H9 (cell line): ENCODE measurements around the gene DISP3. TPM values are rescaled to one million over a fixed set of nuclear protein-coding genes. Genes with fewer than 3 reads are reported as not detected.

Experiments
- DNase-seq: peaks from one replicate; pipeline ENCODE4 v3.0.0-alpha.2; 2017
- H2AFZ ChIP-seq: one replicate; pipeline ENCODE4 v1.6.1; 2013; ENCODE audit warnings: mild to moderate bottlenecking, low read length, control low read depth, moderate library complexity
- H2AK5ac ChIP-seq: 2 replicates; pipeline ENCODE4 v1.6.1; 2013; ENCODE audit warnings: low read length, control low read depth, mixed read lengths; ENCODE audit not compliant: insufficient read length
- H2BK120ac ChIP-seq: one replicate; pipeline ENCODE4 v1.6.1; 2013; ENCODE audit warnings: low read depth, mild to moderate bottlenecking, low read length, control low read depth, inconsistent platforms; ENCODE audit not compliant: poor library complexity, severe bottlenecking
- H2BK12ac ChIP-seq: 2 replicates; pipeline ENCODE4 v1.6.1; 2013; ENCODE audit warnings: low read length, control low read depth, mixed read lengths, low read depth; ENCODE audit not compliant: insufficient read length
- H2BK15ac ChIP-seq: 2 replicates; pipeline ENCODE4 v1.6.1; 2013; ENCODE audit warnings: low read depth, low read length, control low read depth
- H2BK20ac ChIP-seq: one replicate; pipeline ENCODE4 v1.6.1; 2013; ENCODE audit warnings: low read depth, mild to moderate bottlenecking, low read length, control low read depth, inconsistent platforms; ENCODE audit not compliant: poor library complexity, severe bottlenecking
- H2BK5ac ChIP-seq: 2 replicates; pipeline ENCODE4 v1.6.1; 2013; ENCODE audit warnings: low read length, control low read depth, mixed read lengths; ENCODE audit not compliant: insufficient read length
- H3K14ac ChIP-seq: 2 replicates; pipeline ENCODE4 v1.6.1; 2013; ENCODE audit warnings: low read length, control low read depth; ENCODE audit not compliant: insufficient read depth
- H3K18ac ChIP-seq: 2 replicates; pipeline ENCODE4 v1.6.1; 2013; ENCODE audit warnings: low read depth, mild to moderate bottlenecking, mixed read lengths, low read length, control low read depth; ENCODE audit not compliant: insufficient read length
- H3K23ac ChIP-seq: 2 replicates; pipeline ENCODE4 v1.6.1; 2013; ENCODE audit warnings: low read length, control low read depth, mixed read lengths, low read depth; ENCODE audit not compliant: insufficient read length
- H3K23me2 ChIP-seq: 2 replicates; pipeline ENCODE4 v1.6.1; 2013; ENCODE audit warnings: low read depth, mild to moderate bottlenecking, mixed read lengths, low read length, control low read depth; ENCODE audit not compliant: insufficient read length, poor library complexity, severe bottlenecking
- H3K27ac ChIP-seq: 2 replicates; pipeline ENCODE4 v1.5.1; 2013; ENCODE audit warnings: low read length, control low read depth, mixed read lengths, low read depth; ENCODE audit not compliant: insufficient read length
- H3K27me3 ChIP-seq: 2 replicates; pipeline ENCODE4 v1.6.1; 2013; ENCODE audit warnings: low read length, control low read depth, inconsistent platforms; ENCODE audit not compliant: insufficient read depth
- H3K4ac ChIP-seq: 2 replicates; pipeline ENCODE4 v1.6.1; 2013; ENCODE audit warnings: low read depth, mild to moderate bottlenecking, control low read depth, inconsistent platforms, low read length, moderate library complexity
- H3K4me1 ChIP-seq: 2 replicates; pipeline ENCODE4 v1.6.1; 2013; ENCODE audit warnings: low read length, control low read depth, inconsistent platforms; ENCODE audit not compliant: insufficient read depth
- H3K4me2 ChIP-seq: 2 replicates; pipeline ENCODE4 v1.6.1; 2013; ENCODE audit warnings: low read length, control low read depth, mixed read lengths; ENCODE audit not compliant: insufficient read length, insufficient read depth
- H3K56ac ChIP-seq: 2 replicates; pipeline ENCODE4 v1.6.1; 2013; ENCODE audit warnings: low read depth, mild to moderate bottlenecking, mixed read lengths, low read length, control low read depth; ENCODE audit not compliant: insufficient read length
- H3K79me1 ChIP-seq: 2 replicates; pipeline ENCODE4 v1.6.1; 2013; ENCODE audit warnings: low read depth, mild to moderate bottlenecking, moderate library complexity, low read length, control low read depth, inconsistent platforms; ENCODE audit not compliant: insufficient read depth, poor library complexity, severe bottlenecking
- H3K79me2 ChIP-seq: 2 replicates; pipeline ENCODE4 v1.6.1; 2013; ENCODE audit warnings: low read length, control low read depth, inconsistent platforms; ENCODE audit not compliant: insufficient read depth
- H3K9ac ChIP-seq: 2 replicates; pipeline ENCODE4 v1.6.1; 2013; ENCODE audit warnings: low read length, control low read depth, mixed read lengths; ENCODE audit not compliant: insufficient read length; ENCODE audit errors: extremely low read depth
- H3K9me3 ChIP-seq: one replicate; pipeline ENCODE4 v1.6.1; 2013; ENCODE audit warnings: low read depth, low read length, inconsistent platforms; ENCODE audit not compliant: control insufficient read depth
- H3T11ph ChIP-seq: one replicate; pipeline ENCODE4 v1.6.1; 2013; ENCODE audit warnings: mild to moderate bottlenecking, low read length, control low read depth, inconsistent platforms
- H4K20me1 ChIP-seq: one replicate; pipeline ENCODE4 v1.6.1; 2013; ENCODE audit not compliant: control insufficient read depth, insufficient read length, insufficient read depth
- H4K5ac ChIP-seq: 2 replicates; pipeline ENCODE4 v1.6.1; 2013; ENCODE audit warnings: low read depth, mild to moderate bottlenecking, mixed read lengths, low read length, control low read depth; ENCODE audit not compliant: insufficient read length
- H4K8ac ChIP-seq: replicated peaks from 2 replicates; pipeline ENCODE4 v1.6.1; 2013; ENCODE audit warnings: low read length, control low read depth, mixed read lengths, low read depth; ENCODE audit not compliant: insufficient read length
- H4K91ac ChIP-seq: 2 replicates; pipeline ENCODE4 v1.6.1; 2013; ENCODE audit warnings: low read depth, mild to moderate bottlenecking, moderate library complexity, mixed read lengths, low read length, control low read depth; ENCODE audit not compliant: insufficient read length
- H3K27ac Mint-ChIP-seq, 3 experiments: 2 replicates in 2 of 3; 3 replicates in 1 of 3; pipeline ENCODE4 v1.8.0; 2020 to 2021; ENCODE audit warnings: mixed read lengths in 3 of 3, mild to moderate bottlenecking in 1 of 3, moderate library complexity in 1 of 3
- H3K27me3 Mint-ChIP-seq: 2 replicates; pipeline ENCODE4 v1.8.0; 2021; ENCODE audit warnings: low read depth, mild to moderate bottlenecking, moderate library complexity, mixed read lengths
- H3K36me3 Mint-ChIP-seq, 3 experiments: 2 replicates in 2 of 3; 3 replicates in 1 of 3; pipeline ENCODE4 v1.8.0; 2020 to 2021; ENCODE audit warnings: low read depth in 3 of 3, mixed read lengths in 3 of 3; ENCODE audit not compliant: insufficient read depth in 1 of 3
- H3K4me1 Mint-ChIP-seq, 2 experiments: 2 replicates each; pipeline ENCODE4 v1.8.0; 2020; ENCODE audit warnings: mixed read lengths in 2 of 2
- H3K4me3 Mint-ChIP-seq, 2 experiments: 2 replicates in 1 of 2; 3 replicates in 1 of 2; pipeline ENCODE4 v1.8.0; 2020 to 2021; ENCODE audit warnings: mild to moderate bottlenecking in 2 of 2, mixed read lengths in 2 of 2, moderate library complexity in 1 of 2
- H3K9me3 Mint-ChIP-seq, 2 experiments: 2 replicates in 1 of 2; 3 replicates in 1 of 2; pipeline ENCODE4 v1.8.0; 2020; ENCODE audit warnings: mild to moderate bottlenecking in 2 of 2, mixed read lengths in 2 of 2, moderate library complexity in 1 of 2
- WGBS: extraction: QIAGEN DNeasy Blood & Tissue Kit; methylation state at CpG from one replicate; pipeline ENCODE4 v1.1.7; 2013; ENCODE audit warnings: missing lambda C conversion rate, low lambda C conversion rate, mixed read lengths; ENCODE audit not compliant: insufficient read length; ENCODE audit errors: extremely low coverage; 5-methylcytosine and 5-hydroxymethylcytosine counted together
- total RNA-seq: library from RNA; stranded (reverse); gene quantifications from 2 replicates; pipeline ENCODE4 v1.2.1, GENCODE V29; 2021
- TF ChIP-seq, protein P1 (sequence below): fragments of 200-600 bp; sonication (generic); conservative IDR thresholded peaks from 3 replicates; pipeline ENCODE4 v1.8.0; 2021; ENCODE audit warnings: antibody characterized with exemption, mild to moderate bottlenecking

Gene DISP3
- total RNA-seq, 1 experiment from 2014 or later = 3.5 TPM

DNA sequence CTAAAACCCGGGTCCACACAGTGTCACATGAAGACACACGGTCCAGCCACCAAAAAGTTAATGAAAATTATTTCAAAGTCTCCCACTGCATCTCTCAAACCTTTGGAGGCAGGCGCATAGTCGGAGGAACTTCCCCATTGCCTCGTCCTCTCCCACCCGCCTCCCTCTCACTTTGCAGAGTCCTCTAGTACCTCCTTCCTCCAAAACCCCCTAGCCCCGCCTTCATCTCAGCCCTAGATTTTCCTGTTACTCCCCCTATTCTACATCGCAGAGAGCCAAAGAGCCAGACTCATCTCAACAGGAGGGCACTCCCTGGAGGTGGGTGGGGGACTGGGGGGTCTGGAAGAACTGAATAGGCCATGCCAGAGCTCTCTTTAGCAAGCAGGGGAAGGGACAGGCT lies 79.3 kb downstream of the DISP3 start:
- Mint-ChIP-seq H3K27me3 (peaks cover 34% of the 10 kb centered on the region), H3K4me3 (0 out of 5 replicates have a peak overlapping the region, but pooled peaks of 1 of the 2 experiments have one; percentile 0), H3K27ac (no peak overlapping the region), H3K36me3 (no peaks in the 10 kb centered on the region; a peak in 1 of 7 replicates), H3K9me3 (peaks cover 6 to 8% of the 10 kb centered on the region in 2 experiments; a peak in 4 of 5 replicates), H3K4me1 (peaks cover 35 to 54% of the 10 kb centered on the region in 2 experiments)
- no peaks in the 10 kb centered on the region for H3K9me3 ChIP-seq
- H4K91ac ChIP-seq = no peak overlapping the region
- no peak overlapping the region for H3K23ac ChIP-seq
- H3K9ac ChIP-seq = no peak overlapping the region
- no peaks in the 10 kb centered on the region for H4K20me1 ChIP-seq
- H3K4ac ChIP-seq = no peak overlapping the region
- no peaks in the 10 kb centered on the region for H3K79me2 ChIP-seq
- H2BK15ac ChIP-seq = no peak overlapping the region
- H2AFZ ChIP-seq = peak overlapping the region; percentile 25
- H2BK20ac ChIP-seq = no peak overlapping the region
- no peak overlapping the region for H3K56ac ChIP-seq
- no peak overlapping the region for H3K27ac ChIP-seq
- H3K4me2 ChIP-seq = no peak overlapping the region
- no peak overlapping the region for H2BK120ac ChIP-seq
- H4K8ac ChIP-seq = no peak overlapping the region
- H3K79me1 ChIP-seq = no peaks in the 10 kb centered on the region
- no peaks in the 10 kb centered on the region for H3K23me2 ChIP-seq
- no CpG with 5 or more reads among the region's 8 CpGs for WGBS
- no peak overlapping the region for H3T11ph ChIP-seq
- H4K5ac ChIP-seq = no peak overlapping the region
- no peak overlapping the region for H3K18ac ChIP-seq
- H2BK12ac ChIP-seq = no peak overlapping the region
- no peak for DNase-seq
- H2BK5ac ChIP-seq = no peak overlapping the region
- no peak overlapping the region for H2AK5ac ChIP-seq
- H3K4me1 ChIP-seq = peaks cover 3% of the 10 kb centered on the region; the same call in 1 of the 2 replicates
- TF ChIP-seq, protein P1, sequence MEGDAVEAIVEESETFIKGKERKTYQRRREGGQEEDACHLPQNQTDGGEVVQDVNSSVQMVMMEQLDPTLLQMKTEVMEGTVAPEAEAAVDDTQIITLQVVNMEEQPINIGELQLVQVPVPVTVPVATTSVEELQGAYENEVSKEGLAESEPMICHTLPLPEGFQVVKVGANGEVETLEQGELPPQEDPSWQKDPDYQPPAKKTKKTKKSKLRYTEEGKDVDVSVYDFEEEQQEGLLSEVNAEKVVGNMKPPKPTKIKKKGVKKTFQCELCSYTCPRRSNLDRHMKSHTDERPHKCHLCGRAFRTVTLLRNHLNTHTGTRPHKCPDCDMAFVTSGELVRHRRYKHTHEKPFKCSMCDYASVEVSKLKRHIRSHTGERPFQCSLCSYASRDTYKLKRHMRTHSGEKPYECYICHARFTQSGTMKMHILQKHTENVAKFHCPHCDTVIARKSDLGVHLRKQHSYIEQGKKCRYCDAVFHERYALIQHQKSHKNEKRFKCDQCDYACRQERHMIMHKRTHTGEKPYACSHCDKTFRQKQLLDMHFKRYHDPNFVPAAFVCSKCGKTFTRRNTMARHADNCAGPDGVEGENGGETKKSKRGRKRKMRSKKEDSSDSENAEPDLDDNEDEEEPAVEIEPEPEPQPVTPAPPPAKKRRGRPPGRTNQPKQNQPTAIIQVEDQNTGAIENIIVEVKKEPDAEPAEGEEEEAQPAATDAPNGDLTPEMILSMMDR = no peak
- no peaks in the 10 kb centered on the region for H3K27me3 ChIP-seq
- H3K14ac ChIP-seq = no peak overlapping the region
